Mesenchymal stem cell (in vitro differentiated cells and primary cell): Measurements from ENCODE around the gene TACR2.

Experiments
- DNase-seq: peaks from one replicate; pipeline ENCODE4 v3.0.0-alpha.2; 2013
- H2AFZ ChIP-seq: one replicate; pipeline ENCODE4 v1.6.1; 2013; ENCODE audit warnings: low read depth, mild to moderate bottlenecking, control low read depth, inconsistent platforms, low read length, moderate library complexity
- H2AK5ac ChIP-seq: 2 replicates; pipeline ENCODE4 v1.6.1; 2013; ENCODE audit warnings: low read length, moderate library complexity, mild to moderate bottlenecking, inconsistent platforms; ENCODE audit not compliant: severe bottlenecking
- H2BK120ac ChIP-seq: one replicate; pipeline ENCODE4 v1.6.1; 2013; ENCODE audit warnings: low read depth, mild to moderate bottlenecking, inconsistent platforms, low read length, moderate library complexity
- H2BK12ac ChIP-seq, 2 experiments: one replicate each; pipeline ENCODE4 v1.6.1; 2013; ENCODE audit warnings: inconsistent platforms in 2 of 2, low read length in 2 of 2, mild to moderate bottlenecking in 2 of 2, moderate library complexity in 2 of 2, control low read depth in 1 of 2
- H2BK15ac ChIP-seq: one replicate; pipeline ENCODE4 v1.6.1; 2013; ENCODE audit warnings: mild to moderate bottlenecking, low read depth, inconsistent platforms; ENCODE audit not compliant: poor library complexity, severe bottlenecking
- H2BK5ac ChIP-seq: 2 replicates; pipeline ENCODE4 v1.6.1; 2013; ENCODE audit warnings: low read depth, mild to moderate bottlenecking, low read length, control low read depth, inconsistent platforms; ENCODE audit not compliant: poor library complexity, severe bottlenecking
- H3K14ac ChIP-seq, 2 experiments: one replicate each; pipeline ENCODE4 v1.6.1; 2013; ENCODE audit warnings: inconsistent platforms in 2 of 2, low read length in 2 of 2, control low read depth in 1 of 2, mild to moderate bottlenecking in 1 of 2, moderate library complexity in 1 of 2
- H3K18ac ChIP-seq, 2 experiments: one replicate each; pipeline ENCODE4 v1.6.1; 2013; ENCODE audit warnings: inconsistent platforms in 2 of 2, low read length in 2 of 2, control low read depth in 1 of 2, low read depth in 1 of 2, mild to moderate bottlenecking in 1 of 2
- H3K23ac ChIP-seq, 2 experiments: one replicate each; pipeline ENCODE4 v1.6.1; 2013; ENCODE audit warnings: inconsistent platforms in 2 of 2, low read length in 2 of 2, mild to moderate bottlenecking in 2 of 2, moderate library complexity in 2 of 2, control low read depth in 1 of 2
- H3K27ac ChIP-seq: 2 replicates; pipeline ENCODE4 v1.5.1; 2013; ENCODE audit warnings: mild to moderate bottlenecking, moderate library complexity, low read length, control low read depth, inconsistent platforms; ENCODE audit not compliant: poor library complexity, severe bottlenecking
- H3K27me3 ChIP-seq, 2 experiments: 2 replicates each; pipeline versions ENCODE4 v1.6.1 to v1.7.0; 2013; ENCODE audit warnings: low read length in 2 of 2, mild to moderate bottlenecking in 2 of 2, moderate library complexity in 2 of 2, control low read depth in 1 of 2, inconsistent platforms in 1 of 2; ENCODE audit not compliant: control insufficient read depth in 1 of 2, insufficient read depth in 1 of 2
- H3K36me3 ChIP-seq, 2 experiments: 2 replicates each; pipeline versions ENCODE4 v1.6.1 to v1.7.0; 2013; ENCODE audit warnings: low read length in 2 of 2, control low read depth in 1 of 2, inconsistent platforms in 1 of 2, low read depth in 1 of 2, mild to moderate bottlenecking in 1 of 2; ENCODE audit not compliant: insufficient read depth in 2 of 2, control insufficient read depth in 1 of 2
- H3K4ac ChIP-seq, 2 experiments: one replicate each; pipeline ENCODE4 v1.6.1; 2013; ENCODE audit warnings: inconsistent platforms in 2 of 2, low read length in 2 of 2, mild to moderate bottlenecking in 2 of 2, moderate library complexity in 2 of 2, control low read depth in 1 of 2, low read depth in 1 of 2
- H3K4me1 ChIP-seq: 2 replicates; pipeline ENCODE4 v1.6.1; 2013; ENCODE audit warnings: low read depth, low read length, control low read depth; ENCODE audit not compliant: control insufficient read depth, insufficient read depth
- H3K4me2 ChIP-seq: 2 replicates; pipeline ENCODE4 v1.6.1; 2013; ENCODE audit warnings: low read length, mild to moderate bottlenecking, inconsistent platforms; ENCODE audit not compliant: poor library complexity, severe bottlenecking
- H3K4me3 ChIP-seq, 2 experiments: 2 replicates each; pipeline versions ENCODE4 v1.5.1 to v1.7.0; 2013; ENCODE audit warnings: low read length in 2 of 2, mild to moderate bottlenecking in 2 of 2, control low read depth in 1 of 2, low read depth in 1 of 2; ENCODE audit not compliant: insufficient read depth in 1 of 2
- H3K79me1 ChIP-seq: replicated peaks from 2 replicates; pipeline ENCODE4 v1.6.1; 2013; ENCODE audit warnings: mild to moderate bottlenecking, control low read depth, low read length, inconsistent platforms; ENCODE audit not compliant: poor library complexity, severe bottlenecking
- H3K9ac ChIP-seq: 2 replicates; pipeline ENCODE4 v1.7.0; 2013; ENCODE audit warnings: mild to moderate bottlenecking, low read length, moderate library complexity
- H3K9me3 ChIP-seq: 2 replicates; pipeline ENCODE4 v1.7.0; 2013; ENCODE audit warnings: mild to moderate bottlenecking, low read length; ENCODE audit not compliant: control insufficient read depth
- H4K8ac ChIP-seq: one replicate; pipeline ENCODE4 v1.6.1; 2013; ENCODE audit warnings: inconsistent platforms, mild to moderate bottlenecking, low read length, moderate library complexity
- H4K91ac ChIP-seq: one replicate; pipeline ENCODE4 v1.6.1; 2013; ENCODE audit warnings: mild to moderate bottlenecking, low read length, inconsistent platforms
- WGBS: methylation state at CpG from one replicate; pipeline ENCODE4 v1.1.7; 2013; ENCODE audit warnings: mixed read lengths; 5-methylcytosine and 5-hydroxymethylcytosine counted together

The TACR2 gene

GRCh38 chr10:69437321-69438259 lies 20.9 kb upstream of the TACR2 start:
- Histone ChIP-seq H3K27ac (peak overlapping the region; percentile 75), H3K27me3 (no peaks in the 10 kb centered on the region), H3K4ac (no peak overlapping the region), H3K9ac (no peak overlapping the region), H2AK5ac (no peak overlapping the region), H3K4me1 (peaks cover 10% of the 10 kb centered on the region), H3K14ac (no peak overlapping the region), H2BK12ac (no peak overlapping the region), H3K79me1 (no peaks in the 10 kb centered on the region), H2BK15ac (no peak overlapping the region), H4K91ac (no peak overlapping the region), H2BK120ac (no peak overlapping the region), H2AFZ (no peak overlapping the region), H3K36me3 (no peaks in the 10 kb centered on the region), H3K4me3 (no peak overlapping the region), H3K18ac (no peak overlapping the region), H3K23ac (no peak overlapping the region), H3K4me2 (no peak overlapping the region), H3K9me3 (no peaks in the 10 kb centered on the region), H2BK5ac (peak overlapping the region; percentile 45), H4K8ac (no peak overlapping the region)
- DNase-seq, result no peak
- 89% methylated on average over 11 of the region's 13 CpGs for WGBS

GRCh38 chr10:69435966-69436520 lies 19.3 kb upstream of the TACR2 start:
- Histone ChIP-seq H3K23ac (no peak overlapping the region), H2AFZ (no peak overlapping the region), H3K14ac (peak overlapping the region in 1 of 2 experiments; percentile 71), H3K27ac (no peak overlapping the region), H3K9ac (no peak overlapping the region), H2BK5ac (no peak overlapping the region), H3K27me3 (no peaks in the 10 kb centered on the region), H4K8ac (no peak overlapping the region), H3K4ac (no peak overlapping the region), H3K4me2 (no peak overlapping the region), H2BK15ac (no peak overlapping the region), H4K91ac (no peak overlapping the region), H3K4me1 (peaks cover 10% of the 10 kb centered on the region), H2BK120ac (no peak overlapping the region), H3K4me3 (no peak overlapping the region), H2AK5ac (no peak overlapping the region), H3K79me1 (no peaks in the 10 kb centered on the region), H3K9me3 (no peaks in the 10 kb centered on the region), H3K18ac (peak overlapping the region in 1 of 2 experiments; percentile 38), H2BK12ac (peak overlapping the region in 1 of 2 experiments; percentile 57), H3K36me3 (no peaks in the 10 kb centered on the region)
- WGBS, result 94% methylated on average over 14 of the region's 14 CpGs
- DNase-seq, result no peak

GRCh38 chr10:69434926-69435325 lies 18.2 kb upstream of the TACR2 start:
- H3K18ac ChIP-seq, result peak overlapping the region in 1 of 2 experiments; percentile 53
- no peak overlapping the region for H3K9ac ChIP-seq
- H3K4me2 ChIP-seq, result no peak overlapping the region
- no peak overlapping the region for H3K4me3 ChIP-seq
- no peaks in the 10 kb centered on the region for H3K79me1 ChIP-seq
- H3K9me3 ChIP-seq, result no peaks in the 10 kb centered on the region
- H3K4ac ChIP-seq, result peak overlapping the region in 1 of 2 experiments; percentile 70
- H3K14ac ChIP-seq, result peak overlapping the region in 1 of 2 experiments; percentile 88
- H2BK120ac ChIP-seq, result no peak overlapping the region
- H3K4me1 ChIP-seq, result peaks cover 10% of the 10 kb centered on the region
- peak overlapping the region in 1 of 2 experiments; percentile 48 for H2BK12ac ChIP-seq
- no peak overlapping the region for H3K27ac ChIP-seq
- H2BK15ac ChIP-seq, result no peak overlapping the region
- H3K23ac ChIP-seq, result no peak overlapping the region
- H4K91ac ChIP-seq, result no peak overlapping the region
- 98% methylated on average over 11 of the region's 11 CpGs for WGBS
- no peak overlapping the region for H4K8ac ChIP-seq
- H2AFZ ChIP-seq, result no peak overlapping the region
- H2AK5ac ChIP-seq, result no peak overlapping the region
- no peak overlapping the region for H2BK5ac ChIP-seq
- H3K27me3 ChIP-seq, result no peaks in the 10 kb centered on the region
- no peaks in the 10 kb centered on the region for H3K36me3 ChIP-seq
- no peak for DNase-seq

- Histone ChIP-seq H2AK5ac (no peak overlapping the region), H3K4me2 (no peak overlapping the region), H3K4me3 (no peak overlapping the region), H3K27me3 (no peaks in the 10 kb centered on the region), H3K14ac (no peak overlapping the region), H2BK120ac (no peak overlapping the region), H3K27ac (no peak overlapping the region), H3K4ac (no peak overlapping the region), H2BK12ac (no peak overlapping the region), H3K36me3 (no peaks in the 10 kb centered on the region), H3K79me1 (no peaks in the 10 kb centered on the region), H2BK15ac (no peak overlapping the region), H2AFZ (no peak overlapping the region), H4K91ac (no peak overlapping the region), H3K9ac (no peak overlapping the region), H3K9me3 (no peaks in the 10 kb centered on the region), H3K18ac (no peak overlapping the region), H3K4me1 (peaks cover 8% of the 10 kb centered on the region), H2BK5ac (no peak overlapping the region), H3K23ac (no peak overlapping the region), H4K8ac (no peak overlapping the region)
- DNase-seq, result peak; percentile 47
- 58% methylated on average over 2 of the region's 2 CpGs for WGBS
Observed at GRCh38 chr10:69434169-69434568, 17.5 kb upstream of the TACR2 start.
